SU-DHL-6 (cell line): Measurements from ENCODE around the gene FAM24B.

Source experiments
- CTCF ChIP-seq: fragments of 200-600 bp; sonication (generic); IDR thresholded peaks from one replicate; pipeline ENCODE4 v1.5.1; 2017; ENCODE audit warnings: antibody characterized with exemption, mild to moderate bottlenecking, low read length, moderate library complexity; ENCODE audit not compliant: insufficient read depth, poor library complexity, severe bottlenecking
- EZH2phosphoT487 ChIP-seq: fragments of 200-600 bp; sonication (generic), shearing (Covaris generic); conservative IDR thresholded peaks from 2 replicates; pipeline ENCODE4 v1.6.1; 2018; ENCODE audit warnings: mild to moderate bottlenecking, antibody characterized with exemption, low read length, moderate library complexity, mixed read lengths

- TF ChIP-seq CTCF (no peak), EZH2phosphoT487 (no peak)
Observed at GRCh38 chr10:122878799-122879338, 512 bp downstream of the FAM24B start.
